Effector memory CD4-positive, alpha-beta T cell (primary cell): Measurements from ENCODE around the gene CSF1.

Experiments
- DNase-seq, 3 donors: peaks; one replicate each; pipeline ENCODE4 v3.0.0-alpha.2; 2020
- H3K27ac ChIP-seq: 2 replicates; pipeline ENCODE4 v1.7.0; 2013; ENCODE audit warnings: mild to moderate bottlenecking, low read length, moderate library complexity; ENCODE audit not compliant: insufficient read depth, poor library complexity, severe bottlenecking
- H3K27me3 ChIP-seq: replicated peaks from 2 replicates; pipeline ENCODE4 v1.7.0; 2013; ENCODE audit warnings: mild to moderate bottlenecking, low read length; ENCODE audit not compliant: insufficient read depth, control insufficient read depth, poor library complexity, severe bottlenecking
- H3K36me3 ChIP-seq: 2 replicates; pipeline ENCODE4 v1.7.0; 2013; ENCODE audit warnings: mild to moderate bottlenecking, low read length, moderate library complexity; ENCODE audit not compliant: control insufficient read depth, insufficient read depth
- H3K4me1 ChIP-seq: 2 replicates; pipeline ENCODE4 v1.7.0; 2013; ENCODE audit warnings: low read length, mild to moderate bottlenecking; ENCODE audit not compliant: control insufficient read depth, insufficient read depth, poor library complexity, severe bottlenecking
- H3K4me3 ChIP-seq: 2 replicates; pipeline ENCODE4 v1.7.0; 2013; ENCODE audit warnings: low read length, low read depth, mild to moderate bottlenecking; ENCODE audit not compliant: insufficient read depth, poor library complexity, severe bottlenecking
- H3K9me3 ChIP-seq: 2 replicates; pipeline ENCODE4 v1.7.0; 2013; ENCODE audit warnings: mild to moderate bottlenecking, low read length, moderate library complexity; ENCODE audit not compliant: control insufficient read depth

Gene CSF1

GRCh38 chr1:109928591-109929111 lies 18.0 kb downstream of the CSF1 start:
- no peak for DNase-seq
- no peaks in the 10 kb centered on the region for H3K4me1 ChIP-seq
- H3K27ac ChIP-seq = no peak overlapping the region
- H3K27me3 ChIP-seq = no peaks in the 10 kb centered on the region
- H3K9me3 ChIP-seq = no peaks in the 10 kb centered on the region
- H3K36me3 ChIP-seq = peaks cover 62% of the 10 kb centered on the region
- no peak overlapping the region for H3K4me3 ChIP-seq

- Histone ChIP-seq H3K9me3 (no peaks in the 10 kb centered on the region), H3K27ac (no peak overlapping the region), H3K36me3 (peaks cover 57% of the 10 kb centered on the region), H3K4me1 (no peaks in the 10 kb centered on the region), H3K4me3 (no peak overlapping the region), H3K27me3 (no peaks in the 10 kb centered on the region)
- DNase-seq = no peak
Observed at GRCh38 chr1:109929170-109929569, 18.5 kb downstream of the CSF1 start.

- no peak overlapping the region for H3K27ac ChIP-seq
- peaks cover 52% of the 10 kb centered on the region for H3K36me3 ChIP-seq
- no peak overlapping the region for H3K4me3 ChIP-seq
Observed at GRCh38 chr1:109929588-109930251, 19.1 kb downstream of the CSF1 start.

GRCh38 chr1:109930252-109930993 lies 19.8 kb downstream of the CSF1 start:
- H3K27ac ChIP-seq = no peak overlapping the region
- no peaks in the 10 kb centered on the region for H3K9me3 ChIP-seq
- H3K4me3 ChIP-seq = no peak overlapping the region
- no peaks in the 10 kb centered on the region for H3K4me1 ChIP-seq
- no peaks in the 10 kb centered on the region for H3K27me3 ChIP-seq
- peaks cover 45% of the 10 kb centered on the region for H3K36me3 ChIP-seq
- DNase-seq = no peak

More at GRCh38 chr1:109929588-109930251, 19.1 kb downstream of the CSF1 start:
- Histone ChIP-seq H3K27me3 (no peaks in the 10 kb centered on the region), H3K9me3 (no peaks in the 10 kb centered on the region), H3K4me1 (no peaks in the 10 kb centered on the region)
- no peak for DNase-seq

- DNase-seq = no peak
Observed at GRCh38 chr1:109931189-109931731, 20.6 kb downstream of the CSF1 start.

GRCh38 chr1:109931911-109932636 lies 21.4 kb downstream of the CSF1 start:
- H3K9me3 ChIP-seq = no peaks in the 10 kb centered on the region
- no peak for DNase-seq
- peaks cover 29% of the 10 kb centered on the region for H3K36me3 ChIP-seq

More at GRCh38 chr1:109931189-109931731, 20.6 kb downstream of the CSF1 start:
- H3K27me3 ChIP-seq = no peaks in the 10 kb centered on the region
- H3K9me3 ChIP-seq = no peaks in the 10 kb centered on the region
- no peak overlapping the region for H3K4me3 ChIP-seq
- H3K36me3 ChIP-seq = peaks cover 36% of the 10 kb centered on the region
- no peak overlapping the region for H3K27ac ChIP-seq
- no peaks in the 10 kb centered on the region for H3K4me1 ChIP-seq

GRCh38 chr1:109932679-109933078 lies 22.0 kb downstream of the CSF1 start:
- Histone ChIP-seq H3K27me3 (no peaks in the 10 kb centered on the region), H3K36me3 (peaks cover 23% of the 10 kb centered on the region), H3K9me3 (no peaks in the 10 kb centered on the region), H3K27ac (no peak overlapping the region), H3K4me3 (no peak overlapping the region), H3K4me1 (no peaks in the 10 kb centered on the region)
- DNase-seq = no peak

More at GRCh38 chr1:109931911-109932636, 21.4 kb downstream of the CSF1 start:
- Histone ChIP-seq H3K27me3 (no peaks in the 10 kb centered on the region), H3K4me3 (no peak overlapping the region), H3K27ac (no peak overlapping the region), H3K4me1 (no peaks in the 10 kb centered on the region)

- Histone ChIP-seq H3K36me3 (peaks cover 9% of the 10 kb centered on the region), H3K27ac (no peak overlapping the region), H3K4me3 (no peak overlapping the region), H3K4me1 (no peaks in the 10 kb centered on the region), H3K9me3 (no peaks in the 10 kb centered on the region), H3K27me3 (no peaks in the 10 kb centered on the region)
- DNase-seq = no peak
Observed at GRCh38 chr1:109933856-109934711, 23.4 kb downstream of the CSF1 start.

GRCh38 chr1:109935451-109935900 lies 24.8 kb downstream of the CSF1 start:
- no peaks in the 10 kb centered on the region for H3K9me3 ChIP-seq
- no peaks in the 10 kb centered on the region for H3K27me3 ChIP-seq
- H3K36me3 ChIP-seq = no peaks in the 10 kb centered on the region
- H3K4me1 ChIP-seq = no peaks in the 10 kb centered on the region
- H3K4me3 ChIP-seq = no peak overlapping the region
- DNase-seq = no peak
- H3K27ac ChIP-seq = no peak overlapping the region
